Measurements from ENCODE around the gene NLRP3.

DNA sequence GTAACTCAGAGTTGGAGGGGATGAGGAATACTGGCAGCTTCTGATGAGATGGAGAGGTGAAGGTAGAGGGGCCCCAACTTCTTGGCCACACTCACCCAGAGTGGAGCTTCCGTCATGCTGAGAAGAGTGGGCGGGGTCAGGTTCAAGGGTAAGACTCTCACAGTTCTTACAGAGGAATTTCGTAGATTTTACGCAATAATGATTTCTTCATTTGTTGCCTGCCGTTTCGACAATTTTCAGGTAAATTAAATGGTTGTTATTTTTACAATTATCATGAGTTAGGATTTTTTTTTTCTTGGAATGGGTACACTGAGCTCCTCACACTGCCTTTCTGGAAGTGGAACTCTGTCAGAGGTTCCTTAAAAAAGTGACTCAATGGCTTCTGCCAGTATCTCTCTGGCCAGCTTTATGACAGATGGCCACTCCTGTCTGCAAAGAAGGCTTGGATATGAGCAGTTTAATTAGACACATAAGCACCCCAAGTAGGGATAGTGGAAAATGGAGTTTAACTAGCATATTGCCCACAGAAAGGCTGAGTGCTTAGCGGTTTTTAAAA is 13.8 kb upstream of the NLRP3 start:
- TF ChIP-seq, protein P1, sequence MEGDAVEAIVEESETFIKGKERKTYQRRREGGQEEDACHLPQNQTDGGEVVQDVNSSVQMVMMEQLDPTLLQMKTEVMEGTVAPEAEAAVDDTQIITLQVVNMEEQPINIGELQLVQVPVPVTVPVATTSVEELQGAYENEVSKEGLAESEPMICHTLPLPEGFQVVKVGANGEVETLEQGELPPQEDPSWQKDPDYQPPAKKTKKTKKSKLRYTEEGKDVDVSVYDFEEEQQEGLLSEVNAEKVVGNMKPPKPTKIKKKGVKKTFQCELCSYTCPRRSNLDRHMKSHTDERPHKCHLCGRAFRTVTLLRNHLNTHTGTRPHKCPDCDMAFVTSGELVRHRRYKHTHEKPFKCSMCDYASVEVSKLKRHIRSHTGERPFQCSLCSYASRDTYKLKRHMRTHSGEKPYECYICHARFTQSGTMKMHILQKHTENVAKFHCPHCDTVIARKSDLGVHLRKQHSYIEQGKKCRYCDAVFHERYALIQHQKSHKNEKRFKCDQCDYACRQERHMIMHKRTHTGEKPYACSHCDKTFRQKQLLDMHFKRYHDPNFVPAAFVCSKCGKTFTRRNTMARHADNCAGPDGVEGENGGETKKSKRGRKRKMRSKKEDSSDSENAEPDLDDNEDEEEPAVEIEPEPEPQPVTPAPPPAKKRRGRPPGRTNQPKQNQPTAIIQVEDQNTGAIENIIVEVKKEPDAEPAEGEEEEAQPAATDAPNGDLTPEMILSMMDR (IDR thresholded peaks at IDR 0.05) = no peak
- no peak for TF ChIP-seq EZH2 (IDR thresholded peaks at IDR 0.05; ENCODE audit: borderline replicate concordance, insufficient read depth, low read depth, low read length, poor library complexity, severe bottlenecking)
